Dedifferentiated amniotic fluid mesenchymal stem cell (primary cell): ENCODE measurements around the gene ZNF780B.
"Not testable (repeated sequence)": the region's sequence is repeated elsewhere in the genome, so short reads cannot be mapped to it uniquely, and the experiment has no call there.

ENCODE experiments used
- DNase-seq: peaks from one replicate; pipeline ENCODE4 v3.0.0-alpha.2; 2016; ENCODE audit errors: extremely low spot score

ZNF780B gene

DNA sequence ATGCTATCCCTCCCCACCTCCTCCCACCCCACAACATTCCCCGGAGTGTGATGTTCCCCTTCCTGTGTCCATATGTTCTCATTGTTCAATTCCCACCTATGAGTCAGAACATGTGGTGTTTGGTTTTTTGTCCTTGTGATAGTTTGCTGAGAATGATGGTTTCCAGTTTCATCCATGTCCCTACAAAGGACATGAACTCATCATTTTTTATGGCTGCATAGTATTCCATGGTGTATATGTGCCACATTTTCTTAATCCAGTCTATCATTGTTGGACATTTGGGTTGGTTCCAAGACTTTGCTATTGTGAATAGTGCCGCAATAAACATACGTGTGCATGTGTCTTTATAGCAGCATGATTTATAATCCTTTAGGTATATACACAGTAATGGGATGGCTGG lies 18.0 kb downstream of the ZNF780B start:
- DNase-seq, result not testable (repeated sequence)

DNA sequence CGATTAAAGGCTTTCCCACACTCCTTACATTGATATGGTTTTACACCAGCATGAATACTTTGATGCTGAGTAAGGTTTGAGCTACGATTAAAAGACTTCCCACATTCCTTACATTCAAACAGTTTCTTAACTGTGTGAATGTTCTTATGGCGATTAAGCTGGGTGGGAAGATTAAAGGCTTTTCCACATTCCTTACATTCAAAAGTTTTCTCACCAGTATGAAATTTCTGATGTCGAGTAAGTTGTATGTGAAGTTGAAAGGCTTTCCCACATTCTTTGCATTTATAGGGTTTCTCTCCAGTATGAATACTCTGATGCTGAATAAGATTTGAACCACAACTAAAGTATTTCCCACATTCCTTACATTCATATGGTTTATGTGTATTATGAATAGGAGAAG lies 20.0 kb downstream of the ZNF780B start:
- no peak for DNase-seq

GRCh38 chr19:40033989-40034560 lies 22.0 kb downstream of the ZNF780B start:
- no peak for DNase-seq

DNA sequence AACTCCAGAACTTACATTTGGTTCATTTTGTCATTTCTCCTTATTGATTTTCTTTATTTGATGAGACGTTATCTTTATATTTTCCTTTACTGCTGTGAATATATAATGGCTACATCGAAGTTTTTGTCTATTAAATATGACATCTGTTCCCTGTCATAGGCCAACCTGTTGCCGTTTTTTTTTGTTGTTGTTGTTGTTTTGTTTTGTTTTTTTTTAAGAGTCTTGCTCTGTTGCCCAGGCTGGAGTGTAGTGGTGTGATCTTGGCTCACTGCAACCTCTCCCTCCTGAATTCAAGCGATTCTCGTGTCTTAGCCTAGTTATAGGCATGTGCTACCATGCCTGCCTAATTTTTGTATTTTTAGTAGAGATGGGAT lies 29.4 kb downstream of the ZNF780B start:
- DNase-seq, result no peak

- DNase-seq, result no peak
Observed at GRCh38 chr19:40025938-40026596, 30.0 kb downstream of the ZNF780B start.

- DNase-seq, result no peak
Observed at GRCh38 chr19:40023969-40024368, 32.1 kb downstream of the ZNF780B start.

DNA sequence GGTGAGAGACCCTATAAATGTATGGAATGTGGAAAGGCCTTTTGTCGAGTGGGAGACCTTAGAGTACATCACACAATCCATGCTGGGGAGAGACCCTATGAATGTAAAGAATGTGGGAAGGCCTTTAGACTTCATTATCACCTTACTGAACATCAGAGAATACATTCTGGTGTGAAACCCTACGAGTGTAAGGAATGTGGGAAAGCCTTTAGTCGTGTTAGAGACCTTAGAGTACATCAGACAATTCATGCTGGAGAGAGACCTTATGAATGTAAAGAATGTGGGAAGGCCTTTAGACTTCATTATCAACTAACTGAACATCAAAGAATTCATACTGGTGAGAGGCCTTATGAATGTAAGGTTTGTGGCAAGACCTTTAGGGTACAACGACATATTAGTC lies 42.0 kb downstream of the ZNF780B start:
- DNase-seq, result no peak

- DNase-seq, result no peak
Observed at GRCh38 chr19:40009674-40010073, 46.4 kb downstream of the ZNF780B start.

DNA sequence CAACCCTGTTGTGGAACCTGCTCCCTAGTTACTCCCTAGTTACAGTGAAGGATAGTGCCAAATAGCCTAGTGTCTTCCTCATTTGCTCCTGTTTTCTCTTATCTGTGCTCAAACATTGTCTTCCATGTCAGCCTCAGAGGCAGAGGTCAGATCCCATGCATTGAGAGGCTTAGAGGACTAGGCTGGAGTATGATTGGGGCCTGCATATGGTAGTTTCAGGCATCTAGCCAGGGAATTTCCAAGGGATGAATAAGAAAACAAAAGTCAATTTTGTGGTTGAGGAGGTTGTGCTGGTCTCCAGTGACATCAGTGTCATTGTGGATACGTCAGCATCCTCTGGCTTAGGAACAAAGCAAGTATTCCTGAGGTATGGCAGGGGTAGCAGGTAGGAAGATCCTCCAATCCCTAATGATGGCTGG lies 49.7 kb downstream of the ZNF780B start:
- DNase-seq, result no peak

DNA sequence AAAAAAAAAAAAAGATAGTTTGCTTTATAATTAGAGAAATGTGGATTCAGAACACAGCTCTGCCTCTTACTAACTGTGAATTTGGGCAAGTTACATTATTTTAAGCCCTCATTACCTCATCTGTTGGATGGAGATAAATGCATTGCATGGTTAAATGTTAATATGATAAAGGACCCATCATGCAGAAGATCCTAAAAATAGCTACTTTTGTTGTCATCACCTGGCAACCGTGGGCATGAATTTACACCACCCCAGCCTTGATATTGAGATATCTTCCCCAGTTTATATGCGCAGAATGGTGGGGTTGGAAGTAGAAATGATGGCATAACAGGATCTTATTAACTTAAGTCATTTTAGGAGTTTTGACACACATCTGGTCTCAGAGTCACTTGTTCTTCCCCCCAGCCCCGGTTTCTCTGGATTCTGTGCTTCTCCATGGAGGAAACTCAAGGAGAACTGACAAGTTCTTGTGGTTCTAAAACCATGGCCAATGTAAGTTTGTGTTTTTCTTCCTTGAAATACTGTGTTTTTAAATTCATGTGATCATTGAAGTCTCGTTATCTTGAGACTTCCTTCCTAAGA lies 50.2 kb downstream of the ZNF780B start:
- no peak for DNase-seq

DNA sequence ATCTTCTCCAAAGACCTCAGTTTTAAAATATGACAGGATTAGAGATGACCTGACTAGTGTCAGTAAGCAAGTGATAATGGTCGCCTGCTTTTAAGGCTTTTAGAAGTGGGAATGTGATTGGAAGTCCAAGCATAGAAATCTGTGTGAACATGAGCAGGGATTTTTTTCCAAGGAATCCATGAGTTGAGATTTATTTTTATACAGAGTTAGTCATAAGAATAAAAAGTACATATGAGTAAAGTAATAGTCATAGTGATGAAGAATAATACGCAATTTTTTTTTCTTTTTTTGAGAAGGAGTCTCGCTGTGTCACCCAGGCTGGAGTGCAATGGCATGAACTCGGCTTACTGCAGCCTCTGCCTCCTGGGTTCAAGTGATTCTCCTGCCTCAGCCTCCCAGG lies 57.5 kb downstream of the ZNF780B start:
- DNase-seq, result no peak

DNA sequence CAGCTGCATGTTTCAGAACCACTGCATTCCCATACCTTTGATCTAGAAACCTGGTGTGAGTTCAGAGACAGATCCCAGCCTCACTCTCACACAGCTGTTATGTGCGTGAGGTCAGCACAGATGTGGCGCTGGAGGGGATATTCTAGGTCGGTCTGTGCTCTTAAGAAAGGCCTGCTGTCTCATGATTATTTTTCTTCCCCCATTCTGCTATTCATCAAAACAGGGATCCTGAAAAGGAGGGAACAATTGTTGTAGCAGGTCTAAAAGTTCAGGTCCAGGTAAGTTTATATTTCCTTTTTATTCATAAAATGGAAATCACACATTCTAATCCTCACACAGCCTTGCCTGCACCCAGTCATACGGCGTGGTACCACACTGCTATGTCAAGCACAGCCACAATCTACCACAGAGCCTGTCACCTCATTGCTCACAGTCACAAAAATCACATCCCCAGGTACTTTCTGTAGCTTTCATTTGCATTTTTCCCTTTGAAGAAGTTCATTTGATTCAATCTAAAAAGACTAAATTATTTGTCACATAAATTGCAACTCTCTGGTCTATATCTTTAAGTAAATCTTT lies 58.3 kb downstream of the ZNF780B start:
- no peak for DNase-seq

DNA sequence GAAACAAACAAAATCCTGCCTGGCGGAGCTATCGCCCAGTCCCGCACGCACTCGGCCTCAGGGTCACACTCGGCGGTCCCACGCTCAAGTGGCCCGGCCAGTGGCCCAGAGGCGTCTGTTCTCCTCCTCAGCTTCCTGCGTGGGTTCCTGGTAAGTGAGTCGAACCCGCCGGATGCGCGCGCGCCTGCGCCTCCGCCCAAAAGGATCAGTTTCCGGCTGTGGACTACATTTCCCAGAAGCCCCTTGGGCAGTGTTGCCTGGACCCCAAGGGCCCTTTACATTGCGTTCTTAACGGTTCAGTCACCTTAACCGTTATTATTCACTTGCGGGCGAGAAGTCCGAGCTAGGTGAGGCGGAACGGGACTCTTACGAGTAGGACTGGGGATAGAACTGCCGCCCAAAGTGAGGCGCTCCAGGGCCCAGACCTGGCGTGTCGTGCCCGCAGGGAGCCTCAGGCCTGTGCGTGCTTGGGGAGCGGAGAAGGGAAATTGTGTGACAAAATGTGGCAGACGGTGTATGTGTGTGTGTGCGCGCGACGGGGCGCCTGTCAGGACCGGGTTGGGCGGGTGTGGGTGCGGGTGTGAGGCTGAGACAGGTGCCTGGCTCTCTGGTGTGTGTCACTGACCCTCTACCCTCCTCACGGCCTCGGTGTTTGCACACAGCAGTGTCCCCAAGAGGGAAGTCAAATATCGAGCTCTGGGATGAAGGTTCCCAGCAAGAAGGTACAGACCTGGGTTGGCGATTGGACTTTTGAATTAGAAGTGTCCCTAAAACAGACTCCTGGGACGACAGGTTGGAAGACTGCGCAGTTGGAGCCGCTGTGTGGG lies 59.0 kb downstream of the ZNF780B start, which contains the start of gene ZNF546:
Gene ZNF546, plus strand, starts transcription at position 250 of the 827 bp plus-strand sequence. CDS start 1,267 bp downstream, outside the sequence.
- DNase-seq, result peak; percentile 88

GRCh38 chr19:39996218-39996810 lies 59.7 kb downstream of the ZNF780B start:
- DNase-seq, result peak; percentile 51

DNA sequence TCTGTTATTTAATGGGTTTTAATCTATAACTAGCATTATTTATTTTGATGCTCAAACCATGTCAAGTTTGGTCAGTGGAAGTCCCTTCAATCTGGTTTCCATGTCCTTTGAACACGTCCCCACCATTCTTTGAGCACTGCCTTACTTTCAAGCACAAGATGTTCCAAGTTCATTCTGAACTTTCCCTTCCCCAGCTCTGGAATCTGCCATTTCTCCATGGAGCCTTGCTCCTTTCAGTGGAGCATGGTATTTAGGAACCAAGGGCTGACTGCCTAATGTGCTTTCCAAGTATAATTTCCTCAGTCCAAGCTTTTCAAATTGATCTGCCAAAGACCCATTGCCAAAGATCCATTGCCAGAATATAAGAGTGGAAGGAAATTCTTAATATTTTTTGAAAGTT lies 60.2 kb downstream of the ZNF780B start:
- no peak for DNase-seq

GRCh38 chr19:39994361-39994760 lies 61.7 kb downstream of the ZNF780B start:
- no peak for DNase-seq

- DNase-seq, result no peak
Observed at GRCh38 chr19:39993605-39994004, 62.4 kb downstream of the ZNF780B start.

DNA sequence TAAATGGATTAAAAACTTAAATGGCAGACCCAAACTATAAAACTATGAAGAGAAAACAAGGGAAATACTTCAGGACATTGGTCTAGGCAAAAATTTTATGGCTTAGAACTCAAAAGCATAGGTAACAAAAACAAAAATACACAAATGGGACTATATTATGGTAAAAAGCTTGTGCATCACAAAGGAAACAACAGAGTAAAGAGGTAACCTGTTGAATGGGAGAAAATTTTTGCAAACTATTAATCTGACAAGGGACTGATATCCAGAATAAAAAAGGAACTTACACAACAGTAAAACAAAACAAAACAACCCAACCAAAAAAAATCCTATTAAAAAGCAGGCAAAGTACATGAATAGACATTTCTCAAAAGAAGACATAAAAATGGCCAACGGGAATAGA lies 68.4 kb downstream of the ZNF780B start:
- DNase-seq, result no peak

DNA sequence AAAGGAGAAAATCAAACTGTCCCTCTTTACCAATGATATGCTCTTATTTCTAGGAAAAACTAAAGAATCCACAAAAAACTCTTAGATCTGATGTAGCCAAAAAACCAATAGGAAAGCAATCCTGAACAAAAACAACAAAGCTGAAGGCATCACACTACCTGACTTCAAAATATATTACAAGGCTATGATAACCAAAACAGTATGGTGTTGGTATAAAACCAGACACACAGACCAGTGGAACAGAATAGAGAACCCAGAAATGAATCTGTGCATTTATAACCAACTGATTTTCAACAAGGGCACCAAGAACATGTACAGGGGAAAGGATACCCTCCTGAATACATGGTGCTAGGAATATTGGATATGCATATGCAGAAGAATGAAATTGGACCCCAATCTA lies 68.9 kb downstream of the ZNF780B start:
- no peak for DNase-seq

DNA sequence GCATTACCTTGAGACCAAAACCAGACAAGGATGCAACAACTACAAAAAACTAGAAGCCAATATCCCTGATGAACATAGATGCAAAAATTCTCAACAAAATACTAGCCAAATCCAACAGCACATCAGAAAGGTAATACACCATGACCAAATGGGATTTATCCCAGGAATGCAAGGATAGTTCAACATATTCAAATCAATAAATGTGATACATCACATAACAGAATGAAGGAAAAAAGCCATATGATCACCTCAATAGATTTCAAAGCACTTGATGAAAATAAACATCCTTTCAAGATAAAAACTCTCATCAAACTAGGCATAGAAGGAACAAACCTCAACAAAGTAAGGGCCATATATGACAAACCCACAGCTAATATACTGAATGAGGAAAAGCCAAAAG lies 69.4 kb downstream of the ZNF780B start:
- no peak for DNase-seq

GRCh38 chr19:39983695-39984300 lies 72.2 kb downstream of the ZNF780B start:
- no peak for DNase-seq
